Smooth muscle cell of the brain vasculature (primary cell): ENCODE results near the gene CCNB3.
"Not testable (repeated sequence)": the region's sequence is repeated elsewhere in the genome, so short reads cannot be mapped to it uniquely, and the experiment has no call there.

Experiments
- DNase-seq: peaks from one replicate; pipeline ENCODE4 v3.0.0-alpha.2; 2012; ENCODE audit warnings: low read depth, low spot score

CCNB3 gene, protein sequence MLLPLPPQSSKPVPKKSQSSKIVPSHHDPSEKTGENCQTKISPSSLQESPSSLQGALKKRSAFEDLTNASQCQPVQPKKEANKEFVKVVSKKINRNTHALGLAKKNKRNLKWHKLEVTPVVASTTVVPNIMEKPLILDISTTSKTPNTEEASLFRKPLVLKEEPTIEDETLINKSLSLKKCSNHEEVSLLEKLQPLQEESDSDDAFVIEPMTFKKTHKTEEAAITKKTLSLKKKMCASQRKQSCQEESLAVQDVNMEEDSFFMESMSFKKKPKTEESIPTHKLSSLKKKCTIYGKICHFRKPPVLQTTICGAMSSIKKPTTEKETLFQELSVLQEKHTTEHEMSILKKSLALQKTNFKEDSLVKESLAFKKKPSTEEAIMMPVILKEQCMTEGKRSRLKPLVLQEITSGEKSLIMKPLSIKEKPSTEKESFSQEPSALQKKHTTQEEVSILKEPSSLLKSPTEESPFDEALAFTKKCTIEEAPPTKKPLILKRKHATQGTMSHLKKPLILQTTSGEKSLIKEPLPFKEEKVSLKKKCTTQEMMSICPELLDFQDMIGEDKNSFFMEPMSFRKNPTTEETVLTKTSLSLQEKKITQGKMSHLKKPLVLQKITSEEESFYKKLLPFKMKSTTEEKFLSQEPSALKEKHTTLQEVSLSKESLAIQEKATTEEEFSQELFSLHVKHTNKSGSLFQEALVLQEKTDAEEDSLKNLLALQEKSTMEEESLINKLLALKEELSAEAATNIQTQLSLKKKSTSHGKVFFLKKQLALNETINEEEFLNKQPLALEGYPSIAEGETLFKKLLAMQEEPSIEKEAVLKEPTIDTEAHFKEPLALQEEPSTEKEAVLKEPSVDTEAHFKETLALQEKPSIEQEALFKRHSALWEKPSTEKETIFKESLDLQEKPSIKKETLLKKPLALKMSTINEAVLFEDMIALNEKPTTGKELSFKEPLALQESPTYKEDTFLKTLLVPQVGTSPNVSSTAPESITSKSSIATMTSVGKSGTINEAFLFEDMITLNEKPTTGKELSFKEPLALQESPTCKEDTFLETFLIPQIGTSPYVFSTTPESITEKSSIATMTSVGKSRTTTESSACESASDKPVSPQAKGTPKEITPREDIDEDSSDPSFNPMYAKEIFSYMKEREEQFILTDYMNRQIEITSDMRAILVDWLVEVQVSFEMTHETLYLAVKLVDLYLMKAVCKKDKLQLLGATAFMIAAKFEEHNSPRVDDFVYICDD (N-terminal part only)

GRCh38 chrX:50204364-50204899 is at the start of gene CCNB3:
CCNB3 (plus strand) TSS chrX:50204765; CDS start chrX:50285164, 80,399 bp downstream.
- DNase-seq: peak; percentile 29

GRCh38 chrX:50157545-50158135 is 46.9 kb upstream of the CCNB3 start:
- DNase-seq: no peak

DNA sequence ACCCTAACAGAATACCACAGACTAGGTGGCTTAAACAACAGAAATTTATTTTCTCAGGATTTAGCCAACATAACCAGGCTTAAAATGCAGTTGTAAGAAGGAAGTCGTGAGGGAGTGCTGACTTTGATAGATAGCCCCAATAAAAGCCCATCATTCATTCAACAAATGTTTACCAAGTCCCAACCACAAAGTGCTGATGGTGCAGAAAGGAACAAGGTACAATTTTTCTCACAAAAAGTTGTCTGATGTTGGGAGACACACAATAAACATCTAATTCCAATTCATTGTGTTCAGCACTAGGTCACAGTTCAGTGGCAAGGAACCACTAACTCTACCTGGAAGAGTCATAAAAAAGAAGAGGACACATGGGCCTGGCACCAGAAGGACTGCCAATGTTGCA is 46.0 kb upstream of the CCNB3 start:
- DNase-seq: no peak

GRCh38 chrX:50161127-50161526 is 43.4 kb upstream of the CCNB3 start:
- no peak for DNase-seq

- no peak for DNase-seq
Observed at GRCh38 chrX:50165727-50166126, 38.8 kb upstream of the CCNB3 start.

DNA sequence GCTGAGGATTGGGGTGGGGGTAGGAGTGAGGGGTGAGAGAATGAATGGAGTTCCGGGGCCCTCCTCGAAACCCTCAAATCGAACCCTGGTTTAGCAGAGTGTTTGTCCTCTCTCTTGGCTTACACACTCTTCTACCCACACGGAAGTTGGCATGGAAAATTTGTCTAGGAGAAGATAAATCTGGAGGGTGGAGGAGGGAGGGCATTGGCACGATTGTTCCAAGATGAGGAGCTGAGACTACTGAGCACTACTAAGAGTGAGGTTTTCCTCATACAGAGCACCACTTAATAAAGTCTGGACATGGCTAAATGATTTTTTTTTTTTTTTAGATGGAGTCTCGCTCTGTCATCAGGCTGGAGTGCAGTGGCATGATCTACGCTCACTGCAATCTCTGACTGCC is 37.2 kb upstream of the CCNB3 start:
- DNase-seq: no peak

DNA sequence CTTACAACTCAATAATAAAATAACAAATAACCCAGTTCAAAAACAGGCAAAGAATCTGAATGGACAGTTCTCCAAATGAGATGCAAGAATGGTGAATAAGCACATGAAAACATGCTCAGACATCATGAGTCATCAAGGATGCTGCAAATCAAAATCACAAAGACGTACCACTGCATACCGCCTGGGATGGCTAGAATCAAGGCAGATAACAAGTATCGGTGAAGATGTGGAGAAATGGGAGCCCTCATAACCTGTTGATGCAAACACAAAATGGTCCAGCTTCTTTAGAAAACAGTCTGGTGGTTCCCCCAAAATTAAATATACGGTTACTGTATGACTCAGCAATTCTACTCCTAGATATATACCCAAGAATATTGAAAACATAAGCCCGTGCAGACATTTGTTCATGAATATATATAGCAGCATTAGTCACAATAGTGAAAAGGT is 36.3 kb upstream of the CCNB3 start:
- DNase-seq: no peak

GRCh38 chrX:50169717-50170116 is 34.8 kb upstream of the CCNB3 start:
- DNase-seq: no peak

GRCh38 chrX:50180073-50180940 is 24.3 kb upstream of the CCNB3 start:
- no peak for DNase-seq

- DNase-seq: no peak
Observed at GRCh38 chrX:50183891-50184290, 20.7 kb upstream of the CCNB3 start.

DNA sequence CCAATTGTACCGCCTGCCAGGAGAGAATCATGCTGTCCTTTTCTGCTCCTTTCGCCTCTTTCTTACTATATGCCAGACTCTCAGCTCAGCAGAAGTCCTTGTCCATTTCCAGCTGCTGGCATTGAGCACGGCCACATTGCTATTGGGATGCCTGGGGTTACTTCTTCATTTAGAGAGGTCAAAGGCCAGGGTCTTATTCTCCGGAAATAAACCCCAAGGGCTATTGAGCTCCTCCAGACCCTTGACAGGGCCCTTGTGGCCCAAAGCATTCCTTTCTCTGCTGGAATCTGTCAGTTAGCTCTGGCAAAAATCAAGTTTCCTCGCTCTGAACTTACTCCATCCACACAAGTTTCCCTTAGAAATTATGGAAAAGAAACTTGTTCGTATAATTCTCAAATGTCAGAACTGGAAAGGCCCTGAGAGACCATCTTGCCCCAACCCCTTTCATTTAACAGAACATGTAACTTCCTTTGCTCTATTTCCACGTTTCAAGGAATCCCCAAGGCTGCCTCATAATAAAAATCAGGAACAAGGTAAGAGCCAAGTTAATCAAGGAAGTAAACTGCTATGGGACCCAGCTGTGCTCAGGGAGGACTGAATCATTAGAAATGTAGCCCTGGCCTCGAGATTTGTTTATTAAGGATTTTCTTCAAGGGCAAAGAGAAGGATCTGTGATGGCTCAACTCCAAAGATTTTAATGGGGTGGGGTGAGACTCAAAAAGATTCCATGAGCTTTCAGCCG is 15.5 kb upstream of the CCNB3 start:
- DNase-seq: no peak

DNA sequence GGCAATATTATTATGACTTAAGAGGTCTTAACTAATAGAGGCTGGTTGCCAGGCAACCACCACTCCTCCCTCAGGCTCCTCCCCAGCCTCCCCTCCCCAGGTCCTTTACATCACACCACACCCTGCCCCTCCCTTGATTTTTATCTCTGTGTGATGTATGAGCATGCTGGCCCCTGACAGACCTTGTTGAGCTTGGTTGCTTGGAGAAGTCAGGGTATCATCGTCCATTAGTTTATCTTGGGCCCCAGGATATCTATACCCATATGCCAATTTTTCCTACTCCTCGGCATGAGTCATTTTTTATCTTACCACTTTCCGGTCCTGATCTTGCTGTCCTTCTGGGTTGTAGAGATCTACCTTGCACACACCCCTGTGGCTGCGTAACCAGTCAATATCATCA is 6.2 kb upstream of the CCNB3 start:
- DNase-seq: no peak

GRCh38 chrX:50200907-50201306 is 3.7 kb upstream of the CCNB3 start, which contains the start of gene AKAP4:
AKAP4 (minus strand) TSS chrX:50201007; CDS start chrX:50200889, 118 bp downstream.
- no peak for DNase-seq

DNA sequence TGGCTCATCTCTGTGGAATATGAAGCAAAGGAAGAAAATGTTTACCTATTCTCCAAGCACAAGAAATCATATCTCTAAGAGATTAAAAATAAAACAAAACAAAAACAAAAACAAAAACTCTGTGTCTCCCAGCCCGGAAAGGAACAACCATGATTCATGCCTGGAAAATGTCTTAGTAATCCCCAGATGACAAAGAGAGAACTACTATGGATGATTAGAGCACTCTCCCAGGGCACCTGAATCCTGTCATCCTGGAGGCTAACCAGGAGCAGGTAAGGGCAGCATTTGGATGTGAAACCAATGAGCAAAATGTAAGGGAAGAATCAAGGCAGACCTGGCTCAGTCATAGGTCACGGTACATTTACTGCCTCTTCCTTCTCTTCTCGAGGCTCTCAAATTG is 2.0 kb upstream of the CCNB3 start:
- DNase-seq: no peak

- DNase-seq: no peak
Observed at GRCh38 chrX:50206753-50207152, 2.2 kb downstream of the CCNB3 start.

DNA sequence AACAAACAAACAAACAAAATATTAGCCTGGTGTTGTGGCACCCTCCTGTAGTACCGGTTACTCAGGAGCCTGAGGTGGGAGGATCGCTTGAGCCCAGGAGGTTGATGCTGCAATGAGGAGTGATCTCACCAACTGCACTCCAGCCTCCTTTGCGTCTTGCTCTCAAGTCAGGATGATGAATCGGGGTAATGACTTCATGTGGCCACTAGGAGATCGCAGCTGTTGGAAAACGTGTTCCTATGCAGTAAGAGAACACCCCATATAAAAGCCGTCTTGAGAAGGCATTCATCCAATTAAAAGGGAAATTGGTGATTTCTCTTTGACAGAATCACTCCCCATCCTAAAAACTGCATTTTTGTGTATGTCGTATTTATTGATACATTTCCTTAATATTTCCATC is 6.9 kb downstream of the CCNB3 start:
- DNase-seq: no peak

- no peak for DNase-seq
Observed at GRCh38 chrX:50281253-50281652, 76.7 kb downstream of the CCNB3 start.

DNA sequence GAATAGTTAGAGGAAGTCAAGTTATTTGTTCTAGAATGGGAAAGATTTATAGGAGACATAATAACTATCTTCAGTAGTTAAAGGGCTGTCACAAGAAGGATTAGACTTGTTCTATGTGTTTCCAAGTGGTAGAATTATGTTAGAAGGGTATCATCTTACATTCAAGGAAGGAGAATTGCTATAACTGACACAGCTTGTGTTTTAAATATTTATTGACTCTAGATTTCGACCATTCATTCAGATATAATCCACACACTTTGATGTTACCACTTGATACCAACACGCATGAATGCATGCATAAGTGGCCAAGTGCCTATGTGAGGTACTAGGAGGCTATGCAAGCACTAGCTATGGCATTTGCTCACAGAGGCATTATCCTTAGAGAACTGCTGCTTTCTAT is 122.7 kb downstream of the CCNB3 start:
- no peak for DNase-seq

DNA sequence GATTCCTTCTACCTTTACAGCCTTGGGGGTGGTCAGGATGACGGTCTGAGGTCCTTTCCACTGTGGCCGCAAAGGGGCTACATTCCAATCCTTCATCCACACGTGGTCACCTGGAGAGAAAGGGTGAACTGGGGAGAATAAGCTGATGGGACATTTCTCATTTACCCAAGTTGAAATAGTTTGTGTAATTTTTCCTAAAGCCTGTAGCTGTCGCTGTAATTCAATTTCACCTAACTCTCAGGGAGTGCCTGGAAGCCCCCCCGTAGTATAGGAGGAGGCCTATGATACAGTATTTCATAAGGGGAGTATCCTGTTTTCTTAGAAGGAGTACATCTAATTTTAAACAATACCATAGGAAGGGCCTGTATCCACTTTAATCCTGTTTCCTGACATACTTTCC is 128.1 kb downstream of the CCNB3 start:
- DNase-seq: not testable (repeated sequence)
